ENCODE results near the gene FGD2. TPM values are rescaled to one million over a fixed set of nuclear protein-coding genes. Genes with fewer than 3 reads are reported as not detected.

FGD2 gene
- total and polyA plus RNA-seq, 9 of the 15 experiments (the other 6 are each of a cell fraction or from before 2014, with no cell fraction given) = 0.09 TPM; not detected in 8

DNA sequence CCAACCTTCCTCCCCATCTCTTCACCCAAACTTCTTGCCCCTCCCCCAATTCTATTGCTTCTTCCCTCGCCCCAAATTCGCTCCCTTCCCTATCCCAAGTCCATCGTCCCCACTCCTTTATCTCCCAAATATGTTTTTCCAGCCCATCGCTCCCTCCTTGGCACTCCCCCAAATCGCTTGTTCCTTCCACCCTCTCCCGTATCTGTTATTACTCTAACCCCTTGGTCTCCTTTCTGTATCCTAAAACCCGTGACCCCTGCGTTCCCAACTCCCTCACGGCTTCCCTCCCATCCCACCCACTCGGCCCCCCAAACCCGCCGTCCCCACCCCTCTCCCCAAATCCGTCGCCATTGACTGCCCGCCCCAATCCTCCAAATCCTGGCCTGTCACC lies 20.0 kb upstream of the FGD2 start (continued):
- TF ChIP-seq, protein P1, sequence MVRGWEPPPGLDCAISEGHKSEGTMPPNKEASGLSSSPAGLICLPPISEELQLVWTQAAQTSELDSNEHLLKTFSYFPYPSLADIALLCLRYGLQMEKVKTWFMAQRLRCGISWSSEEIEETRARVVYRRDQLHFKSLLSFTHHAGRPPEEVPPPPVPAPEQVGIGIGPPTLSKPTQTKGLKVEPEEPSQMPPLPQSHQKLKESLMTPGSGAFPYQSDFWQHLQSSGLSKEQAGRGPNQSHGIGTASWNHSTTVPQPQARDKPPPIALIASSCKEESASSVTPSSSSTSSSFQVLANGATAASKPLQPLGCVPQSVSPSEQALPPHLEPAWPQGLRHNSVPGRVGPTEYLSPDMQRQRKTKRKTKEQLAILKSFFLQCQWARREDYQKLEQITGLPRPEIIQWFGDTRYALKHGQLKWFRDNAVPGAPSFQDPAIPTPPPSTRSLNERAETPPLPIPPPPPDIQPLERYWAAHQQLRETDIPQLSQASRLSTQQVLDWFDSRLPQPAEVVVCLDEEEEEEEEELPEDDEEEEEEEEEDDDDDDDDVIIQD (CRISPR knock-in tag; IDR thresholded peaks at IDR 0.05) = no peak
- TF ChIP-seq FOXK1 (CRISPR knock-in tag; IDR thresholded peaks at IDR 0.05; ENCODE audit: borderline replicate concordance) (no peak), ZBTB7A (IDR thresholded peaks at IDR 0.05; ENCODE audit: borderline replicate concordance, control insufficient read depth, low read depth, low read length) (no peak), RUNX1 (IDR thresholded peaks at IDR 0.05; ENCODE audit: low read depth) (no peak), ZNF75A (CRISPR knock-in tag; IDR thresholded peaks at IDR 0.05) (no peak), TBL1XR1 (IDR thresholded peaks at IDR 0.05; ENCODE audit: low read length in 2 of 2) (no peak), NFIC (IDR thresholded peaks at IDR 0.05) (peak; percentile 78), RHOXF2B (CRISPR knock-in tag; conservative IDR thresholded peaks at IDR 0.05) (no peak)
- TF ChIP-seq, protein P2, sequence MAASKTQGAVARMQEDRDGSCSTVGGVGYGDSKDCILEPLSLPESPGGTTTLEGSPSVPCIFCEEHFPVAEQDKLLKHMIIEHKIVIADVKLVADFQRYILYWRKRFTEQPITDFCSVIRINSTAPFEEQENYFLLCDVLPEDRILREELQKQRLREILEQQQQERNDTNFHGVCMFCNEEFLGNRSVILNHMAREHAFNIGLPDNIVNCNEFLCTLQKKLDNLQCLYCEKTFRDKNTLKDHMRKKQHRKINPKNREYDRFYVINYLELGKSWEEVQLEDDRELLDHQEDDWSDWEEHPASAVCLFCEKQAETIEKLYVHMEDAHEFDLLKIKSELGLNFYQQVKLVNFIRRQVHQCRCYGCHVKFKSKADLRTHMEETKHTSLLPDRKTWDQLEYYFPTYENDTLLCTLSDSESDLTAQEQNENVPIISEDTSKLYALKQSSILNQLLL (CRISPR knock-in tag; IDR thresholded peaks at IDR 0.05; ENCODE audit: borderline replicate concordance) = no peak
- TF ChIP-seq, protein P3, sequence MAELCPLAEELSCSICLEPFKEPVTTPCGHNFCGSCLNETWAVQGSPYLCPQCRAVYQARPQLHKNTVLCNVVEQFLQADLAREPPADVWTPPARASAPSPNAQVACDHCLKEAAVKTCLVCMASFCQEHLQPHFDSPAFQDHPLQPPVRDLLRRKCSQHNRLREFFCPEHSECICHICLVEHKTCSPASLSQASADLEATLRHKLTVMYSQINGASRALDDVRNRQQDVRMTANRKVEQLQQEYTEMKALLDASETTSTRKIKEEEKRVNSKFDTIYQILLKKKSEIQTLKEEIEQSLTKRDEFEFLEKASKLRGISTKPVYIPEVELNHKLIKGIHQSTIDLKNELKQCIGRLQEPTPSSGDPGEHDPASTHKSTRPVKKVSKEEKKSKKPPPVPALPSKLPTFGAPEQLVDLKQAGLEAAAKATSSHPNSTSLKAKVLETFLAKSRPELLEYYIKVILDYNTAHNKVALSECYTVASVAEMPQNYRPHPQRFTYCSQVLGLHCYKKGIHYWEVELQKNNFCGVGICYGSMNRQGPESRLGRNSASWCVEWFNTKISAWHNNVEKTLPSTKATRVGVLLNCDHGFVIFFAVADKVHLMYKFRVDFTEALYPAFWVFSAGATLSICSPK (IDR thresholded peaks at IDR 0.05; ENCODE audit: borderline replicate concordance) = 0 out of 2 replicates have a peak, but pooled peaks have one; percentile 21
- TF ChIP-seq, protein P4, sequence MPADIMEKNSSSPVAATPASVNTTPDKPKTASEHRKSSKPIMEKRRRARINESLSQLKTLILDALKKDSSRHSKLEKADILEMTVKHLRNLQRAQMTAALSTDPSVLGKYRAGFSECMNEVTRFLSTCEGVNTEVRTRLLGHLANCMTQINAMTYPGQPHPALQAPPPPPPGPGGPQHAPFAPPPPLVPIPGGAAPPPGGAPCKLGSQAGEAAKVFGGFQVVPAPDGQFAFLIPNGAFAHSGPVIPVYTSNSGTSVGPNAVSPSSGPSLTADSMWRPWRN (IDR thresholded peaks at IDR 0.05; ENCODE audit: low read depth) = no peak
- TF ChIP-seq, protein P5, sequence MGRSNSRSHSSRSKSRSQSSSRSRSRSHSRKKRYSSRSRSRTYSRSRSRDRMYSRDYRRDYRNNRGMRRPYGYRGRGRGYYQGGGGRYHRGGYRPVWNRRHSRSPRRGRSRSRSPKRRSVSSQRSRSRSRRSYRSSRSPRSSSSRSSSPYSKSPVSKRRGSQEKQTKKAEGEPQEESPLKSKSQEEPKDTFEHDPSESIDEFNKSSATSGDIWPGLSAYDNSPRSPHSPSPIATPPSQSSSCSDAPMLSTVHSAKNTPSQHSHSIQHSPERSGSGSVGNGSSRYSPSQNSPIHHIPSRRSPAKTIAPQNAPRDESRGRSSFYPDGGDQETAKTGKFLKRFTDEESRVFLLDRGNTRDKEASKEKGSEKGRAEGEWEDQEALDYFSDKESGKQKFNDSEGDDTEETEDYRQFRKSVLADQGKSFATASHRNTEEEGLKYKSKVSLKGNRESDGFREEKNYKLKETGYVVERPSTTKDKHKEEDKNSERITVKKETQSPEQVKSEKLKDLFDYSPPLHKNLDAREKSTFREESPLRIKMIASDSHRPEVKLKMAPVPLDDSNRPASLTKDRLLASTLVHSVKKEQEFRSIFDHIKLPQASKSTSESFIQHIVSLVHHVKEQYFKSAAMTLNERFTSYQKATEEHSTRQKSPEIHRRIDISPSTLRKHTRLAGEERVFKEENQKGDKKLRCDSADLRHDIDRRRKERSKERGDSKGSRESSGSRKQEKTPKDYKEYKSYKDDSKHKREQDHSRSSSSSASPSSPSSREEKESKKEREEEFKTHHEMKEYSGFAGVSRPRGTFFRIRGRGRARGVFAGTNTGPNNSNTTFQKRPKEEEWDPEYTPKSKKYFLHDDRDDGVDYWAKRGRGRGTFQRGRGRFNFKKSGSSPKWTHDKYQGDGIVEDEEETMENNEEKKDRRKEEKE (IDR thresholded peaks at IDR 0.05; ENCODE audit: borderline replicate concordance in 1 of 2, control insufficient read depth in 1 of 2, low read depth in 2 of 2, low read length in 1 of 2) = no peak
